Measurements from ENCODE around the gene ATP9B. TPM values are rescaled to one million over a fixed set of nuclear protein-coding genes. Genes with fewer than 3 reads are reported as not detected.

Gene ATP9B
- total RNA-seq (10 to 100 TPM; 39.7 to 77.0 TPM), polyA plus RNA-seq (10 to 100 TPM; 12.6 to 20.2 TPM)
- long read RNA-seq, donor 1, full-length matches to known transcripts, result 4 of 4 reads
- long read RNA-seq, donor 1, partial matches to known transcripts, result 0 of 4 reads
- long read RNA-seq, donor 1, other reads (novel, unspliced or antisense), result 0 of 4 reads
- long read RNA-seq, donor 2, partial matches to known transcripts, result 0 of 1 reads
- long read RNA-seq, donor 2, other reads (novel, unspliced or antisense), result 0 of 1 reads
- long read RNA-seq, donor 3, full-length matches to known transcripts, result 2 of 2 reads
- long read RNA-seq, donor 3, partial matches to known transcripts, result 0 of 2 reads
- long read RNA-seq, donor 3, other reads (novel, unspliced or antisense), result 0 of 2 reads
- long read RNA-seq, donor 4, result 0 reads
- long read RNA-seq, donor 5, full-length matches to known transcripts, result 2 of 2 reads
- long read RNA-seq, donor 5, partial matches to known transcripts, result 0 of 2 reads
- long read RNA-seq, donor 5, other reads (novel, unspliced or antisense), result 0 of 2 reads

GRCh38 chr18:79068937-79069716 is at the start of gene ATP9B:
TSS of gene ATP9B (plus strand) at chr18:79069394. CDS start at chr18:79069411, 17 bp downstream.
- peaks cover 0 to 14% (median 0%) of the 10 kb centered on the region in 4 donors for H3K9me3 ChIP-seq (ENCODE audit: control insufficient read depth in 4 of 4, insufficient read depth in 3 of 4, low read length in 3 of 4)
- peaks cover 0 to 4% (median 3%) of the 10 kb centered on the region in 3 donors for H3K27me3 ChIP-seq (ENCODE audit: control insufficient read depth in 3 of 3, insufficient read depth in 3 of 3, low read length in 2 of 3)
- DNase-seq (peak; percentile 99), ATAC-seq (ENCODE audit: insufficient read depth, low FRiP score) (peak; percentile 95)
- peak within 1 kb of the TSS; percentile 70 to 89 for H3K9ac ChIP-seq (ENCODE audit: insufficient read depth in 1 of 2, low read length in 2 of 2)
- H3K27ac ChIP-seq (ENCODE audit: low read depth in 1 of 2, low read length in 1 of 2), result peak within 1 kb of the TSS; percentile 97 to 98
- H3K36me3 ChIP-seq (ENCODE audit: control insufficient read depth in 4 of 4, insufficient read depth in 4 of 4, low read length in 4 of 4), result peaks cover 0 to 3% (median 0%) of the 10 kb centered on the region in 4 donors
- H3K4me1 ChIP-seq (ENCODE audit: control insufficient read depth in 5 of 5, insufficient read depth in 5 of 5, low read length in 5 of 5), result peaks cover 0 to 11% (median 4%) of the 10 kb centered on the region in 5 donors
- no peak for TF ChIP-seq CTCF (IDR thresholded peaks at IDR 0.05; ENCODE audit: control extremely low read depth, extremely low read depth)
- WGBS, 2 donors, result 0% methylated on average over 93 to 112 of the region's 112 CpGs
- peak within 1 kb of the TSS; percentile 92 for H3K4me3 ChIP-seq

GRCh38 chr18:79019881-79020280 is 49.3 kb upstream of the ATP9B start:
- H3K4me3 ChIP-seq, result no peak overlapping the region
- no peaks in the 10 kb centered on the region for H3K27me3 ChIP-seq (ENCODE audit: control insufficient read depth in 3 of 3, insufficient read depth in 3 of 3, low read length in 2 of 3)
- WGBS, 2 donors, result 77 to 80% methylated on average over 7 of the region's 7 CpGs
- peaks cover 0 to 9% (median 0%) of the 10 kb centered on the region in 4 donors for H3K9me3 ChIP-seq (ENCODE audit: control insufficient read depth in 4 of 4, insufficient read depth in 3 of 4, low read length in 3 of 4)
- no peak for TF ChIP-seq CTCF (IDR thresholded peaks at IDR 0.05; ENCODE audit: control extremely low read depth, extremely low read depth)
- DNase-seq, result no peak
- no peak overlapping the region for H3K27ac ChIP-seq (ENCODE audit: low read depth in 1 of 2, low read length in 1 of 2)
- H3K36me3 ChIP-seq (ENCODE audit: control insufficient read depth in 4 of 4, insufficient read depth in 4 of 4, low read length in 4 of 4), result no peaks in the 10 kb centered on the region
- no peak overlapping the region for H3K9ac ChIP-seq (ENCODE audit: insufficient read depth in 1 of 2, low read length in 2 of 2)
- H3K4me1 ChIP-seq (ENCODE audit: control insufficient read depth in 5 of 5, insufficient read depth in 5 of 5, low read length in 5 of 5), result no peaks in the 10 kb centered on the region
- no peak for ATAC-seq (ENCODE audit: insufficient read depth, low FRiP score)

GRCh38 chr18:79022603-79023002 is 46.6 kb upstream of the ATP9B start:
- ATAC-seq (ENCODE audit: insufficient read depth, low FRiP score) (no peak), DNase-seq (no peak)
- no peak overlapping the region for H3K27ac ChIP-seq (ENCODE audit: low read depth in 1 of 2, low read length in 1 of 2)
- H3K4me3 ChIP-seq, result no peak overlapping the region
- H3K36me3 ChIP-seq (ENCODE audit: control insufficient read depth in 4 of 4, insufficient read depth in 4 of 4, low read length in 4 of 4), result no peaks in the 10 kb centered on the region
- H3K4me1 ChIP-seq (ENCODE audit: control insufficient read depth in 5 of 5, insufficient read depth in 5 of 5, low read length in 5 of 5), result no peaks in the 10 kb centered on the region
- peaks cover 0 to 15% (median 1%) of the 10 kb centered on the region in 4 donors for H3K9me3 ChIP-seq (ENCODE audit: control insufficient read depth in 4 of 4, insufficient read depth in 3 of 4, low read length in 3 of 4)
- H3K27me3 ChIP-seq (ENCODE audit: control insufficient read depth in 3 of 3, insufficient read depth in 3 of 3, low read length in 2 of 3), result no peaks in the 10 kb centered on the region
- TF ChIP-seq CTCF (IDR thresholded peaks at IDR 0.05; ENCODE audit: control extremely low read depth, extremely low read depth), result no peak
- H3K9ac ChIP-seq (ENCODE audit: insufficient read depth in 1 of 2, low read length in 2 of 2), result no peak overlapping the region
- WGBS, 2 donors, result 94% methylated on average over 25 of the region's 25 CpGs

Measured in lung (tissue), 16 donors.